GM18909 (cell line): ENCODE measurements around the gene INPP4B.
A peak's percentile ranks its signal among the peaks of the same experiment; 100 is the strongest.

Experiments used
- ATAC-seq: cut with Tn5 transposase; IDR thresholded peaks from one replicate; pipeline ENCODE4 v1.9.1; 2021; ENCODE audit warnings: mild to moderate bottlenecking; ENCODE audit not compliant: unreplicated experiment, poor library complexity

Gene INPP4B

GRCh38 chr4:142846108-142846728, at the start of gene INPP4B:
Gene INPP4B (minus strand): TSS chr4:142846301.
- ATAC-seq, result peak; percentile 47

- ATAC-seq, result no peak
These were observed 46.9 kb upstream of the INPP4B start for GRCh38 chr4:142893012-142893411.

- no peak for ATAC-seq
These were observed 40.5 kb upstream of the INPP4B start for GRCh38 chr4:142886566-142886965.

GRCh38 chr4:142883040-142883832, 37.1 kb upstream of the INPP4B start:
- no peak for ATAC-seq

- ATAC-seq, result no peak
These were observed 36.1 kb upstream of the INPP4B start for GRCh38 chr4:142882159-142882558.

GRCh38 chr4:142881331-142881730, 35.2 kb upstream of the INPP4B start:
- ATAC-seq, result no peak

GRCh38 chr4:142875117-142875516, 29.0 kb upstream of the INPP4B start:
- ATAC-seq, result no peak

GRCh38 chr4:142874684-142875083, 28.6 kb upstream of the INPP4B start:
- ATAC-seq, result no peak

GRCh38 chr4:142866685-142867084, 20.6 kb upstream of the INPP4B start:
- no peak for ATAC-seq

GRCh38 chr4:142861351-142861750, 15.2 kb upstream of the INPP4B start:
- no peak for ATAC-seq

GRCh38 chr4:142858965-142859364, 12.9 kb upstream of the INPP4B start:
- ATAC-seq, result no peak

GRCh38 chr4:142858446-142858845, 12.3 kb upstream of the INPP4B start:
- ATAC-seq, result no peak

- no peak for ATAC-seq
These were observed 10.5 kb upstream of the INPP4B start for GRCh38 chr4:142856576-142856975.

- no peak for ATAC-seq
These were observed 4.4 kb upstream of the INPP4B start for GRCh38 chr4:142850478-142850877.

GRCh38 chr4:142846729-142847596, 862 bp upstream of the INPP4B start:
- peak; percentile 68 for ATAC-seq

- ATAC-seq, result no peak
These were observed 601 bp downstream of the INPP4B start for GRCh38 chr4:142845293-142846107.

- ATAC-seq, result no peak
These were observed 1.3 kb downstream of the INPP4B start for GRCh38 chr4:142844782-142845181.

- no peak for ATAC-seq
These were observed 5.5 kb downstream of the INPP4B start for GRCh38 chr4:142840516-142841123.

- no peak for ATAC-seq
These were observed 7.3 kb downstream of the INPP4B start for GRCh38 chr4:142838778-142839177.

- ATAC-seq, result no peak
These were observed 14.1 kb downstream of the INPP4B start for GRCh38 chr4:142832022-142832421.
